HEK293 (cell line): Measurements from ENCODE around the gene CLK4.

ENCODE experiments used
- CTCF ChIA-PET: fragments of 350-600 bp; formaldehyde crosslinking; extraction: SDS; loops from one replicate; lab custom pipeline; 2021; ENCODE audit warnings: antibody characterized with exemption; lab: Yijun Ruan, JAX
- POLR2A ChIA-PET: fragments of 300-600 bp; formaldehyde crosslinking; extraction: SDS; loops from one replicate; lab custom pipeline; 2020; ENCODE audit warnings: antibody characterized with exemption, inconsistent platforms; lab: Yijun Ruan, JAX
- H3K27ac ChIP-seq: fragments of 200-500 bp; sonication (Bioruptor generic); 2 replicates; pipeline ENCODE4 v1.5.1; 2014; ENCODE audit warnings: low read depth, low read length, control low read depth, inconsistent platforms; ENCODE audit errors: extremely low read depth
- H3K36me3 ChIP-seq, 2 experiments: fragments of 200-500 bp in 1 of 2; sonication (Bioruptor generic) in 1 of 2; 1 replicate in 1 of 2; 2 replicates in 1 of 2; pipeline ENCODE4 v1.5.1; 2014 to 2017; ENCODE audit warnings: inconsistent platforms in 2 of 2, low read length in 2 of 2; ENCODE audit not compliant: control insufficient read depth in 2 of 2, insufficient read depth in 1 of 2
- H3K4me1 ChIP-seq: fragments of 200-500 bp; sonication (Bioruptor generic); 2 replicates; pipeline ENCODE4 v1.5.1; 2014; ENCODE audit warnings: mild to moderate bottlenecking, low read length, inconsistent platforms; ENCODE audit not compliant: control insufficient read depth, insufficient read depth
- H3K4me3 ChIP-seq: 2 replicates; pipeline ENCODE4 v1.5.1; 2011; ENCODE audit warnings: low read depth, mild to moderate bottlenecking, control low read depth, low read length, moderate library complexity
- H3K9me3 ChIP-seq: fragments of 200-500 bp; sonication (Bioruptor generic); 2 replicates; pipeline ENCODE4 v1.5.1; 2014; ENCODE audit warnings: low read depth, low read length, inconsistent platforms; ENCODE audit not compliant: control insufficient read depth, insufficient read depth
- OSR2 ChIP-seq: fragments of 450-650 bp; formaldehyde crosslinking; IDR thresholded peaks from 2 replicates; pipeline ENCODE4 v1.5.1; 2016; ENCODE audit warnings: missing biosample characterization, missing genetic modification characterization
- OVOL3 ChIP-seq: fragments of 450-650 bp; formaldehyde crosslinking; IDR thresholded peaks from 2 replicates; pipeline ENCODE4 v1.5.1; 2016; ENCODE audit warnings: missing biosample characterization, missing genetic modification characterization
- ZBTB7A ChIP-seq: fragments of 450-650 bp; formaldehyde crosslinking; IDR thresholded peaks from 2 replicates; pipeline ENCODE4 v1.5.1; 2016; ENCODE audit warnings: low read depth, missing biosample characterization, missing genetic modification characterization
- ZFHX2 ChIP-seq: fragments of 450-650 bp; formaldehyde crosslinking; conservative IDR thresholded peaks from 2 replicates; pipeline ENCODE4 v1.5.1; 2016; ENCODE audit warnings: missing biosample characterization, missing genetic modification characterization
- ZFP41 ChIP-seq: fragments of 450-650 bp; formaldehyde crosslinking; IDR thresholded peaks from 2 replicates; pipeline ENCODE4 v1.5.1; 2016; ENCODE audit warnings: missing biosample characterization, missing genetic modification characterization, borderline replicate concordance
- ZNF121 ChIP-seq: fragments of 450-650 bp; formaldehyde crosslinking; IDR thresholded peaks from 2 replicates; pipeline ENCODE4 v1.5.1; 2016; ENCODE audit warnings: missing biosample characterization, missing genetic modification characterization
- ZNF155 ChIP-seq: fragments of 450-650 bp; formaldehyde crosslinking; IDR thresholded peaks from 2 replicates; pipeline ENCODE4 v1.5.1; 2016; ENCODE audit warnings: missing biosample characterization, missing genetic modification characterization
- ZNF169 ChIP-seq: fragments of 450-650 bp; formaldehyde crosslinking; IDR thresholded peaks from 2 replicates; pipeline ENCODE4 v1.5.1; 2016; ENCODE audit warnings: missing biosample characterization, missing genetic modification characterization
- ZNF175 ChIP-seq: fragments of 450-650 bp; formaldehyde crosslinking; IDR thresholded peaks from 2 replicates; pipeline ENCODE4 v1.5.1; 2016; ENCODE audit warnings: missing biosample characterization, missing genetic modification characterization
- ZNF2 ChIP-seq: fragments of 450-650 bp; formaldehyde crosslinking; IDR thresholded peaks from 2 replicates; pipeline ENCODE4 v1.5.1; 2016; ENCODE audit warnings: missing biosample characterization, missing genetic modification characterization
- ZNF335 ChIP-seq: fragments of 450-650 bp; formaldehyde crosslinking; conservative IDR thresholded peaks from 2 replicates; pipeline ENCODE4 v1.5.1; 2016; ENCODE audit warnings: missing biosample characterization, missing genetic modification characterization
- ZNF350 ChIP-seq: fragments of 450-650 bp; formaldehyde crosslinking; IDR thresholded peaks from 2 replicates; pipeline ENCODE4 v1.5.0; 2017; ENCODE audit warnings: missing biosample characterization, mild to moderate bottlenecking, missing genetic modification characterization
- ZNF416 ChIP-seq: fragments of 450-650 bp; formaldehyde crosslinking; IDR thresholded peaks from 2 replicates; pipeline ENCODE4 v1.5.1; 2016; ENCODE audit warnings: missing biosample characterization, missing genetic modification characterization
- ZNF521 ChIP-seq: fragments of 450-650 bp; formaldehyde crosslinking; IDR thresholded peaks from 2 replicates; pipeline ENCODE4 v1.5.1; 2017; ENCODE audit warnings: missing biosample characterization, mild to moderate bottlenecking, missing genetic modification characterization
- ZNF76 ChIP-seq: fragments of 450-650 bp; formaldehyde crosslinking; IDR thresholded peaks from 2 replicates; pipeline ENCODE4; 2016; ENCODE audit warnings: low read depth, missing biosample characterization, missing genetic modification characterization, borderline replicate concordance
- ZSCAN16 ChIP-seq: fragments of 450-650 bp; formaldehyde crosslinking; IDR thresholded peaks from 2 replicates; pipeline ENCODE4 v1.5.1; 2016; ENCODE audit warnings: missing biosample characterization, missing genetic modification characterization
- ZXDB ChIP-seq: fragments of 450-650 bp; formaldehyde crosslinking; IDR thresholded peaks from 2 replicates; pipeline ENCODE4 v1.5.1; 2016; ENCODE audit warnings: missing biosample characterization, missing genetic modification characterization
- TF ChIP-seq, protein P1 (sequence below): fragments of 450-650 bp; formaldehyde crosslinking; conservative IDR thresholded peaks from 2 replicates; pipeline ENCODE4 v1.5.1; 2016; ENCODE audit warnings: low read depth, missing biosample characterization, missing genetic modification characterization
- TF ChIP-seq, protein P2 (sequence below): IDR thresholded peaks from 2 replicates; pipeline ENCODE4 v1.6.1; 2011; ENCODE audit warnings: mild to moderate bottlenecking, low read depth, low read length, borderline replicate concordance

The CLK4 gene

DNA sequence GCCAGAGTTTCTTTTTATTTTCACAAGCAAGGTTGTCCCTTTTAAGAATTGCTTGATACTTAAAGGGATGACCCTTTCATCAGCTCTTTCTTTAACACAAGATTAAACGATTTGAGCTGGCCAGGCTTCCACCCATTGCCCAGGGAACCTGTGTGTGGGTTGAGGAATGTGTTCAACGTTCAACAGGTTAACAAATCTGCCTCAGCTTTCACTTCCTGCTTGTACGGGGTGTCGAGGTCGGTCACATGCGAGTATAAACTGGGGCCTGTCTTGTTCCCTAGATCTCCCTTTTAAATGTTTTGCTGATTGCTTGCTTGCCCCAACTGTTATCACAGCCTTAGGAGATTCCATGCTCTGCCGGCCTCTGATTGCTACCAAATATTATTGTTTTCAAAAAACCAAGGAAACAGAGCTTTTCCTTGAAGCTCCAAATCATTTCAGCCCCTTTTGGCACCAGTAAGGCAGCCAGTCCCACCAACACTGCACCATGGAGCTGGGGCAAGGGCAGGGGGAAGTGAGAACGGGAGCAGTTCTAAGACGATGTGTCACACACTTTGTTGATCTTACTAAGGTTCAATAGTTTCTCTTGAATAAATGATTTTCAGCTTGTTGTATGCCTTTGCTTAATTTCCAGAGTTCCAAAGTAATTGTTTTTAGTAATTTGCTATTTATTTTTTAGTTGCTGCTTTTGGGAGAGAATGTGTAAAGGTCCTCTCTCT, 10.7 kb upstream of the CLK4 start:
- no peak overlapping the region for H3K27ac ChIP-seq
- H3K4me1 ChIP-seq: no peaks in the 10 kb centered on the region; the same call in 1 of the 2 replicates
- no peaks in the 10 kb centered on the region for H3K36me3 ChIP-seq
- POLR2A ChIA-PET: no interaction called here
- TF ChIP-seq ZNF416 (tag by site-specific recombination): no peak
- TF ChIP-seq ZFP41: no peak
- TF ChIP-seq ZSCAN16: no peak
- no peak for TF ChIP-seq ZBTB7A (tag by site-specific recombination)
- no peak for TF ChIP-seq ZNF121 (tag by site-specific recombination)
- H3K9me3 ChIP-seq: no peaks in the 10 kb centered on the region
- CTCF ChIA-PET: interaction anchor here (1.2 kb wide), 1 partner anchor 94 kb away, joined by 5 read pairs; no protein-coding TSS in a partner anchor
- no peak overlapping the region for H3K4me3 ChIP-seq

DNA sequence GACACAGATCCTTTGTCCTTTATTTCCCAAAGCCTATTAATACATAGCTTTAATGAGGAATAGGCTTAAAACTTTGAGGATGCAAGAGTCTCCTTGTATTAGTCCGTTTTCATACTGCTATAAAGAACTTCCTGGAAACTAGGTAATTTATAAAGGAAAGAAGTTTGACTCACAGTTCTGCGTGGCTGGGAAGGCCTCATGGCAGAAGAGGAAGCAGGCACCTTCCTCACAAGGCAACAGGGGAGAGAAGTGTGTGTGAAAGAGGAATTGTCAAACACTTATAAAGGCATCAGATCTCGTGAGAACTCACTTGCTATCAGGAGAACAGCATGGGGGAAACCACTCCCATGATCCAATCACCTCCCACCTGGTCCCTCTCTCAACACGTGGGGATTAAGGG, 5.4 kb upstream of the CLK4 start:
- Histone ChIP-seq H3K36me3 (no peaks in the 10 kb centered on the region), H3K4me3 (no peak overlapping the region), H3K9me3 (no peaks in the 10 kb centered on the region), H3K4me1 (no peaks in the 10 kb centered on the region; the same call in 1 of the 2 replicates), H3K27ac (no peak overlapping the region)
- TF ChIP-seq ZNF2 (tag by site-specific recombination): no peak
- TF ChIP-seq ZNF335 (tag by site-specific recombination): no peak
- TF ChIP-seq, protein P1, sequence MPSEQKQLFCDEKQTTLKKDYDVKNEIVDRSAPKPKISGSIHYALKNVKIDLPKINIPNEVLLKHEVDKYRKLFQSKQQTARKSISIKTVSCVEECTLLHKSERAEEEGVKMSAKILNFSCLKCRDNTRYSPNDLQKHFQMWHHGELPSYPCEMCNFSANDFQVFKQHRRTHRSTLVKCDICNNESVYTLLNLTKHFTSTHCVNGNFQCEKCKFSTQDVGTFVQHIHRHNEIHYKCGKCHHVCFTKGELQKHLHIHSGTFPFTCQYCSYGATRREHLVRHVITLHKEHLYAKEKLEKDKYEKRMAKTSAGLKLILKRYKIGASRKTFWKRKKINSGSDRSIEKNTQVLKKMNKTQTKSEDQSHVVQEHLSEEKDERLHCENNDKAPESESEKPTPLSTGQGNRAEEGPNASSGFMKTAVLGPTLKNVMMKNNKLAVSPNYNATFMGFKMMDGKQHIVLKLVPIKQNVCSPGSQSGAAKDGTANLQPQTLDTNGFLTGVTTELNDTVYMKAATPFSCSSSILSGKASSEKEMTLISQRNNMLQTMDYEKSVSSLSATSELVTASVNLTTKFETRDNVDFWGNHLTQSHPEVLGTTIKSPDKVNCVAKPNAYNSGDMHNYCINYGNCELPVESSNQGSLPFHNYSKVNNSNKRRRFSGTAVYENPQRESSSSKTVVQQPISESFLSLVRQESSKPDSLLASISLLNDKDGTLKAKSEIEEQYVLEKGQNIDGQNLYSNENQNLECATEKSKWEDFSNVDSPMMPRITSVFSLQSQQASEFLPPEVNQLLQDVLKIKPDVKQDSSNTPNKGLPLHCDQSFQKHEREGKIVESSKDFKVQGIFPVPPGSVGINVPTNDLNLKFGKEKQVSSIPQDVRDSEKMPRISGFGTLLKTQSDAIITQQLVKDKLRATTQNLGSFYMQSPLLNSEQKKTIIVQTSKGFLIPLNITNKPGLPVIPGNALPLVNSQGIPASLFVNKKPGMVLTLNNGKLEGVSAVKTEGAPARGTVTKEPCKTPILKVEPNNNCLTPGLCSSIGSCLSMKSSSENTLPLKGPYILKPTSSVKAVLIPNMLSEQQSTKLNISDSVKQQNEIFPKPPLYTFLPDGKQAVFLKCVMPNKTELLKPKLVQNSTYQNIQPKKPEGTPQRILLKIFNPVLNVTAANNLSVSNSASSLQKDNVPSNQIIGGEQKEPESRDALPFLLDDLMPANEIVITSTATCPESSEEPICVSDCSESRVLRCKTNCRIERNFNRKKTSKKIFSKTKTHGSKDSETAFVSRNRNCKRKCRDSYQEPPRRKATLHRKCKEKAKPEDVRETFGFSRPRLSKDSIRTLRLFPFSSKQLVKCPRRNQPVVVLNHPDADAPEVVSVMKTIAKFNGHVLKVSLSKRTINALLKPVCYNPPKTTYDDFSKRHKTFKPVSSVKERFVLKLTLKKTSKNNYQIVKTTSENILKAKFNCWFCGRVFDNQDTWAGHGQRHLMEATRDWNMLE (tag by site-specific recombination): no peak
- TF ChIP-seq, protein P2, sequence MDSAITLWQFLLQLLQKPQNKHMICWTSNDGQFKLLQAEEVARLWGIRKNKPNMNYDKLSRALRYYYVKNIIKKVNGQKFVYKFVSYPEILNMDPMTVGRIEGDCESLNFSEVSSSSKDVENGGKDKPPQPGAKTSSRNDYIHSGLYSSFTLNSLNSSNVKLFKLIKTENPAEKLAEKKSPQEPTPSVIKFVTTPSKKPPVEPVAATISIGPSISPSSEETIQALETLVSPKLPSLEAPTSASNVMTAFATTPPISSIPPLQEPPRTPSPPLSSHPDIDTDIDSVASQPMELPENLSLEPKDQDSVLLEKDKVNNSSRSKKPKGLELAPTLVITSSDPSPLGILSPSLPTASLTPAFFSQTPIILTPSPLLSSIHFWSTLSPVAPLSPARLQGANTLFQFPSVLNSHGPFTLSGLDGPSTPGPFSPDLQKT: no peak
- TF ChIP-seq ZNF169 (tag by site-specific recombination): no peak
- no peak for TF ChIP-seq OSR2 (tag by site-specific recombination)
- TF ChIP-seq ZFHX2 (tag by site-specific recombination): no peak
- no peak for TF ChIP-seq ZFP41
- no peak for TF ChIP-seq ZNF521 (tag by site-specific recombination)
- no peak for TF ChIP-seq ZNF155
- TF ChIP-seq ZXDB (tag by site-specific recombination): no peak
- TF ChIP-seq ZNF175: no peak
- TF ChIP-seq OVOL3 (tag by site-specific recombination): no peak
- no peak for TF ChIP-seq ZNF350
- TF ChIP-seq ZNF76 (tag by site-specific recombination): no peak
- POLR2A ChIA-PET: no interaction called here
- CTCF ChIA-PET: no interaction called here
